Transverse colon (tissue), 3 donors: ENCODE measurements around the gene ELN.

Experiments used
- POLR2A ChIP-seq: fragments of 450-650 bp; IDR thresholded peaks from one replicate; pipeline ENCODE4 v1.6.1; 2016; ENCODE audit warnings: antibody characterized with exemption, mild to moderate bottlenecking, moderate library complexity
- TF ChIP-seq, protein P1 (sequence below), 5 experiments: fragments of 200-600 bp in 3 of 5; fragments of 450-650 bp in 2 of 5; sonication (generic) in 3 of 5; IDR thresholded peaks; 1 replicate in 2 of 5; 2 replicates in 3 of 5; pipeline ENCODE4 v1.5.1; 2016 to 2017; ENCODE audit warnings: antibody characterized with exemption in 5 of 5, inconsistent platforms in 3 of 5, mild to moderate bottlenecking in 2 of 5, moderate library complexity in 1 of 5

DNA sequence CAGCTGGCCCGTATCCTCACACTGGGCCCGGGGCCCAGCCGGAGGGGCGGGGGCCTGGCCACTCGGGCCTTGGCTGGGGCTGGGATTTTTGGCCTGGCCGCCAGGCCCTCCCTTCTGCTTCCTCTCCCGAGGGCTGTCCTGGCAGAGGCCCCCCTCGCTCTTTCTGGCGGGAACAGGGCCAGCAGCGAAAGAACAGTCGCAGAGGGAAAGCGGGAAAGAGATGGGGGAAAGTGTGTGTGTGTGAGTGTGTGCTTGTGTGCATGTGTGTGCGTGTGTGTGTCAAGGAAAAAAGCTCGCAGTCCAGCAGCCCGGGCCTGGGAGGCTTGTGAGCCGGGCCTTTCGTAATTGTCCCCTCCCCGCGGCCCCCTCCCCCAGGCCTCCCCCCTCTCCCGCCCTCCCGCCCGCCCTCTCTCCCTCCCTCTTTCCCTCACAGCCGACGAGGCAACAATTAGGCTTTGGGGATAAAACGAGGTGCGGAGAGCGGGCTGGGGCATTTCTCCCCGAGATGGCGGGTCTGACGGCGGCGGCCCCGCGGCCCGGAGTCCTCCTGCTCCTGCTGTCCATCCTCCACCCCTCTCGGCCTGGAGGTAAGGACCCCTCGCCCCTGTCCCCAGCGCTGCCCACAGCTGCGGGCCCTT lies at the start of gene ELN:
- no peak for TF ChIP-seq POLR2A
- TF ChIP-seq, protein P1, sequence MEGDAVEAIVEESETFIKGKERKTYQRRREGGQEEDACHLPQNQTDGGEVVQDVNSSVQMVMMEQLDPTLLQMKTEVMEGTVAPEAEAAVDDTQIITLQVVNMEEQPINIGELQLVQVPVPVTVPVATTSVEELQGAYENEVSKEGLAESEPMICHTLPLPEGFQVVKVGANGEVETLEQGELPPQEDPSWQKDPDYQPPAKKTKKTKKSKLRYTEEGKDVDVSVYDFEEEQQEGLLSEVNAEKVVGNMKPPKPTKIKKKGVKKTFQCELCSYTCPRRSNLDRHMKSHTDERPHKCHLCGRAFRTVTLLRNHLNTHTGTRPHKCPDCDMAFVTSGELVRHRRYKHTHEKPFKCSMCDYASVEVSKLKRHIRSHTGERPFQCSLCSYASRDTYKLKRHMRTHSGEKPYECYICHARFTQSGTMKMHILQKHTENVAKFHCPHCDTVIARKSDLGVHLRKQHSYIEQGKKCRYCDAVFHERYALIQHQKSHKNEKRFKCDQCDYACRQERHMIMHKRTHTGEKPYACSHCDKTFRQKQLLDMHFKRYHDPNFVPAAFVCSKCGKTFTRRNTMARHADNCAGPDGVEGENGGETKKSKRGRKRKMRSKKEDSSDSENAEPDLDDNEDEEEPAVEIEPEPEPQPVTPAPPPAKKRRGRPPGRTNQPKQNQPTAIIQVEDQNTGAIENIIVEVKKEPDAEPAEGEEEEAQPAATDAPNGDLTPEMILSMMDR (IDR thresholded peaks at IDR 0.05): no peak
